PC-9 (cell line): ENCODE data around the gene SLX9. TPM values are rescaled to one million over a fixed set of nuclear protein-coding genes. Genes with fewer than 3 reads are reported as not detected.

Experiments used
- BruUV-seq: library from RNA; stranded (reverse); fragments of 400-500 nt; replicated peaks from 2 replicates; lab custom pipeline; 2021; lab: Mats Ljungman, UMichigan
- CTCF ChIA-PET: fragments of 300-600 bp; sonication (Branson Sonifier 250); formaldehyde crosslinking; loops from one replicate; lab custom pipeline; 2022; ENCODE audit warnings: antibody characterized with exemption; lab: Charles Lee
- POLR2A ChIA-PET: fragments of 300-600 bp; sonication (Branson Sonifier 250); formaldehyde crosslinking; loops from one replicate; lab custom pipeline; 2022; ENCODE audit warnings: antibody characterized with exemption; ENCODE audit not compliant: unreplicated experiment; lab: Charles Lee
- DNase-seq, 2 experiments: peaks; one replicate each; pipeline versions ENCODE4 v3.0.0 to v3.0.0-alpha.2; 2015 to 2022; ENCODE audit warnings: mixed read lengths in 1 of 2
- H2AFZ ChIP-seq: fragments of 200-600 bp; sonication (generic); 2 replicates; pipeline ENCODE4 v1.8.1; 2017; ENCODE audit warnings: antibody characterized with exemption
- H3F3A ChIP-seq: fragments of 200-600 bp; sonication (generic); 2 replicates; pipeline ENCODE4 v1.8.1; 2017; ENCODE audit warnings: antibody characterized with exemption, mild to moderate bottlenecking, low read depth; ENCODE audit not compliant: insufficient read depth
- H3K27ac ChIP-seq: fragments of 200-600 bp; sonication (generic); 2 replicates; pipeline ENCODE4 v1.6.1; 2016; ENCODE audit warnings: mixed run types
- H3K27me3 ChIP-seq: fragments of 200-600 bp; sonication (generic); 2 replicates; pipeline ENCODE4 v1.6.1; 2016; ENCODE audit warnings: low read depth, mixed run types; ENCODE audit not compliant: insufficient read depth
- H3K36me3 ChIP-seq: fragments of 200-600 bp; sonication (generic); 2 replicates; pipeline ENCODE4 v1.6.1; 2016; ENCODE audit warnings: low read depth, mixed run types
- H3K4me1 ChIP-seq: fragments of 200-600 bp; sonication (generic); replicated peaks from 2 replicates; pipeline ENCODE4 v1.6.1; 2016; ENCODE audit warnings: mixed run types; ENCODE audit not compliant: insufficient read depth
- H3K4me2 ChIP-seq: fragments of 200-600 bp; sonication (generic); 2 replicates; pipeline ENCODE4 v1.6.1; 2017; ENCODE audit warnings: mixed run types
- H3K4me3 ChIP-seq: fragments of 200-600 bp; sonication (generic); 2 replicates; pipeline ENCODE4 v1.6.1; 2016; ENCODE audit warnings: mixed run types
- H3K79me2 ChIP-seq: fragments of 200-600 bp; sonication (generic); 2 replicates; pipeline ENCODE4 v1.6.1; 2017; ENCODE audit warnings: low read depth, mixed run types
- H3K9me2 ChIP-seq: fragments of 200-600 bp; sonication (generic); 2 replicates; pipeline ENCODE4 v1.8.1; 2017; ENCODE audit warnings: mild to moderate bottlenecking; ENCODE audit not compliant: insufficient read depth
- H3K9me3 ChIP-seq: fragments of 200-600 bp; sonication (generic); 2 replicates; pipeline ENCODE4 v1.8.1; 2016; ENCODE audit warnings: low read depth; ENCODE audit not compliant: insufficient read depth
- H4K20me1 ChIP-seq: fragments of 200-600 bp; sonication (generic); 2 replicates; pipeline ENCODE4 v1.8.1; 2017; ENCODE audit not compliant: insufficient read depth
- EZH2 ChIP-seq: fragments of 200-600 bp; sonication (generic); IDR thresholded peaks from 2 replicates; pipeline ENCODE4 v1.8.0; 2017; ENCODE audit warnings: antibody characterized with exemption, low read depth
- intact Hi-C: fragments of 100-400 bp; cut with micrococcal nuclease; formaldehyde crosslinking; loops from one replicate; pipeline ENCODE4 v1.10.0; 2022; ENCODE audit not compliant: unreplicated experiment
- total RNA-seq: library from RNA; stranded (reverse); gene quantifications from 2 replicates; pipeline ENCODE4 v1.2.3, GENCODE V29; 2021
- TF ChIP-seq, protein P1 (sequence below): fragments of 200-600 bp; sonication (generic); conservative IDR thresholded peaks from 2 replicates; pipeline ENCODE4 v1.6.1; 2017; ENCODE audit warnings: mixed run types, antibody characterized with exemption, mild to moderate bottlenecking, moderate library complexity

Gene SLX9
- total RNA-seq, 1 experiment from 2014 or later: 22.8 TPM

DNA sequence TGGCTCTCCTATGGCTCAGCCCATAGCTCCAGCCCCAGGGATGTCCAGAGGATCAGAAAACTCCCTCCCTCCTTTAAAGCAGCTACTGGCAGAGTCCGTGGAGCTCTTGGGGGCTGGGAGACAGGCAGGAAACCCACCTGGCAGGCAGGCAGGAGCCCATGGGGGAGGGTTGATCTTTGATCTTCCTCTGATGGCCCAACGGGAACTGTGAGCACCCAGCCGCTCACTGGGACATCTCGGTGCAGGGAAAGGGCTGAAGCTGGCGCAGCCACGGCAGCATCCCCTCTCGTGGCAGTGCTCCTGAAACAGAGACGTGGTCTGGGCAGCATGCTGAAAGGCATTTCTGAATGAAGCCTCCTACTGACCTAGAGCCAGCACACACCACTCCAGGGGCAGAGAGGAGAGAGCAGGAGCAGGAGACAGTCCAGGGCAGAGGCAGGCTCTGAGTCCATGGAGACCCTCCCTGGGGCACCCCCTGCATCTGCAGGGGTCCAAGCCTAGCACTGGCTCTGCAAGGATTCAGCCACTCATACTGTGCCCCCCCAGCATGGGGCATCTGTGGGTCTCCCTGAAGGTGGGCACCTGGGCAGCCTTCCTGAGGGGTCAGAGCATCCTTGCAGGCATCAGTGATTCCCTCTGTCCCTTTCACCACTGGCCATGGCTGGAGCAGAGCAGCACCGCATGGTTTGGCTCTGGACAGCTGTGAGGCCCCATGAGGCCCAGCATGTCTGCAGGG lies 4.9 kb upstream of the SLX9 start:
- POLR2A ChIA-PET: no interaction called here
- CTCF ChIA-PET: no interaction called here
- BruUV-seq: no TSS peak

DNA sequence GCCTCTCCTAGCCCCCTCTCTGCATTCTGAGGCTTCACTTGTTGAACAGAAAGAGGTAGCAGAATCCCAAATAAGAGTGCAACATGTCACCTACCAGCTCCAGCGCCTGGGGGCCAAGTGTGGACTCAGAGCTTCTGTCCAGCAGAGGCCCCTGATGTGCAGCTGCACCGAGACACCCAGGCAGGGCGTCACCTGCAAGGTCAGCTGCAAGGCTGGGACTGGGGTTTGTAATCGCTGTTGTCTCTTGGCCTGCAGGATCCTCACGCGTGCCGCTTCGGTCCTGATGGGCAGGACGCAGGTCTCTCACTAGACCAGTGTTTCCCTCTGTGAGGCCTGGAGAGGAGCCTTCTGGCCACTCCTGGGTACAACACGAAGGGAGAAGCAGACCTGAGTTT lies 4.3 kb upstream of the SLX9 start:
- Histone ChIP-seq H3K4me3 (no peak overlapping the region), H3K9me3 (no peaks in the 10 kb centered on the region), H3K27me3 (no peaks in the 10 kb centered on the region), H3K36me3 (no peaks in the 10 kb centered on the region), H3K4me1 (peaks cover 19% of the 10 kb centered on the region), H3K79me2 (peaks cover 14% of the 10 kb centered on the region), H2AFZ (no peak overlapping the region), H3K9me2 (no peaks in the 10 kb centered on the region), H3K4me2 (no peak overlapping the region), H3F3A (no peaks in the 10 kb centered on the region; the same call in 1 of the 2 replicates), H4K20me1 (no peaks in the 10 kb centered on the region; the same call in 1 of the 2 replicates), H3K27ac (no peak overlapping the region)
- CTCF ChIA-PET: no interaction called here
- intact Hi-C loops: loop anchor here (10.0 kb wide), 1 partner anchor 421 kb away; no protein-coding TSS in a partner anchor
- POLR2A ChIA-PET: no interaction called here
- no peak for DNase-seq
- BruUV-seq: no TSS peak
- TF ChIP-seq EZH2: no peak
- TF ChIP-seq, protein P1, sequence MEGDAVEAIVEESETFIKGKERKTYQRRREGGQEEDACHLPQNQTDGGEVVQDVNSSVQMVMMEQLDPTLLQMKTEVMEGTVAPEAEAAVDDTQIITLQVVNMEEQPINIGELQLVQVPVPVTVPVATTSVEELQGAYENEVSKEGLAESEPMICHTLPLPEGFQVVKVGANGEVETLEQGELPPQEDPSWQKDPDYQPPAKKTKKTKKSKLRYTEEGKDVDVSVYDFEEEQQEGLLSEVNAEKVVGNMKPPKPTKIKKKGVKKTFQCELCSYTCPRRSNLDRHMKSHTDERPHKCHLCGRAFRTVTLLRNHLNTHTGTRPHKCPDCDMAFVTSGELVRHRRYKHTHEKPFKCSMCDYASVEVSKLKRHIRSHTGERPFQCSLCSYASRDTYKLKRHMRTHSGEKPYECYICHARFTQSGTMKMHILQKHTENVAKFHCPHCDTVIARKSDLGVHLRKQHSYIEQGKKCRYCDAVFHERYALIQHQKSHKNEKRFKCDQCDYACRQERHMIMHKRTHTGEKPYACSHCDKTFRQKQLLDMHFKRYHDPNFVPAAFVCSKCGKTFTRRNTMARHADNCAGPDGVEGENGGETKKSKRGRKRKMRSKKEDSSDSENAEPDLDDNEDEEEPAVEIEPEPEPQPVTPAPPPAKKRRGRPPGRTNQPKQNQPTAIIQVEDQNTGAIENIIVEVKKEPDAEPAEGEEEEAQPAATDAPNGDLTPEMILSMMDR: no peak

More for the DNA sequence above, 4.9 kb upstream of the SLX9 start:
- TF ChIP-seq, protein P1: no peak
- no peak for TF ChIP-seq EZH2
- Histone ChIP-seq H3K4me2 (no peak overlapping the region), H3K9me3 (no peaks in the 10 kb centered on the region), H3K27me3 (no peaks in the 10 kb centered on the region), H3K4me1 (peaks cover 24% of the 10 kb centered on the region), H3K36me3 (no peaks in the 10 kb centered on the region), H3K27ac (no peak overlapping the region), H3K79me2 (peaks cover 8% of the 10 kb centered on the region), H4K20me1 (no peaks in the 10 kb centered on the region; the same call in 1 of the 2 replicates), H3K9me2 (no peaks in the 10 kb centered on the region), H3K4me3 (no peak overlapping the region), H3F3A (no peaks in the 10 kb centered on the region; the same call in 1 of the 2 replicates), H2AFZ (no peak overlapping the region)
- intact Hi-C loops: loop anchor here (10.0 kb wide), 1 partner anchor 420 kb away; no protein-coding TSS in a partner anchor
- no peak for DNase-seq

DNA sequence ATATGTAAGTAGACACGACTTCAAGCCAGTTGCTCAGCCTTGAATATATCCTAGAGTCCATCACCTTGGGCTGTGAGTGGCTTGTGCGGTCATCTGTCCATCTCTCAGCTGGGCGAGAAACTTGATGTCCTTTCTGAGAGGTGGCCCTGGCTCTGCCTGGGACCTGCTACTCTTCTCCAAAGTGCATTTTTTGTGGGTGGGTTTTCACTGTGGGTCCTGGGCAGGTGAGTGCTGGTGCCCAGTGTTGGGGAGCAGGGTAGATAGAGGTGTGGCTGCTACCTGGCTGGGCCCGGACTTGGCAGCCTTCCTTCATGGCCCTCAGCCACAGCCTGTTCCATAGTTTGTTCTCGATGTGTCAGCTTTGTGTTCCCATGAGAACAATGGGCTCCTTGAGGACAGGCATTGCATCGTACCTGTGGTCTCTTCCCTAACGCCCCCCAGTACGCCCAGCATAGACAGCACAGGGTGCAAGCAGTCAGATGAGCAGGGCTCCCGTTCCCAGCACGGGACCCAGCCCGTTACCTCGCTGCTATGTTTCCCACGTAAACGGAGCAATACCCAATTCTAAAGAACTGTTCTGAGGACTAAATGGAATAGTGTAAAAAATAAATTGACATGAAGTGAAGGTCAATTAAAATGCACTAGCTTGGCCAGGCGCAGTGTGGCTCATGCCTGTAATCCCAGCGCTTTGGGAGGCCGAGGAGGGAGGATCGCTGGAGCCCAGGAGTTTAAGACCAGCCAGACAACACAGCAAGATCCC lies 877 bp upstream of the SLX9 start:
- Histone ChIP-seq H4K20me1 (peaks cover 15% of the 10 kb centered on the region), H3K27me3 (no peaks in the 10 kb centered on the region), H3F3A (no peaks in the 10 kb centered on the region; the same call in 1 of the 2 replicates), H3K36me3 (no peaks in the 10 kb centered on the region), H3K27ac (0 out of 2 replicates have a peak overlapping the region, but pooled peaks have one; percentile 34), H3K9me2 (no peaks in the 10 kb centered on the region), H3K4me2 (peak overlapping the region; percentile 91), H2AFZ (peak overlapping the region; percentile 84), H3K9me3 (no peaks in the 10 kb centered on the region), H3K4me1 (peaks cover 18% of the 10 kb centered on the region), H3K79me2 (peaks cover 42% of the 10 kb centered on the region), H3K4me3 (peak overlapping the region; percentile 74)
- CTCF ChIA-PET: no interaction called here
- no peak for DNase-seq
- TSS peak; percentile 71 for BruUV-seq
- POLR2A ChIA-PET: no interaction called here
- TF ChIP-seq EZH2: no peak
- TF ChIP-seq, protein P1: no peak
- intact Hi-C loops: loop anchor here (10.0 kb wide), 1 partner anchor 424 kb away; no protein-coding TSS in a partner anchor
